HepG2 (cell line): ENCODE results near the gene NT5C3B. TPM values are rescaled to one million over a fixed set of nuclear protein-coding genes. Genes with fewer than 3 reads are reported as not detected.

ENCODE experiments used
- ARNT2 ChIP-seq: sonication (generic); formaldehyde crosslinking; IDR thresholded peaks from 2 replicates; pipeline ENCODE4 v1.8.0; 2022; ENCODE audit warnings: mild to moderate bottlenecking, low read depth, missing genetic modification reagents, moderate library complexity
- EED ChIP-seq: sonication (generic); formaldehyde crosslinking; IDR thresholded peaks from 2 replicates; pipeline ENCODE4 v1.5.0; 2020; ENCODE audit warnings: mild to moderate bottlenecking, missing genetic modification reagents
- GABPA ChIP-seq, 2 experiments: IDR thresholded peaks; 2 replicates each; pipeline ENCODE4 v1.6.1; 2011 to 2016; ENCODE audit warnings: low read depth in 2 of 2, low read length in 1 of 2, missing biosample characterization in 1 of 2, missing genetic modification characterization in 1 of 2
- HNF4G ChIP-seq, 2 experiments: sonication (generic) in 1 of 2; formaldehyde crosslinking in 1 of 2; IDR thresholded peaks; 2 replicates each; pipeline versions ENCODE4 v1.4.0 to v1.6.1; 2011 to 2020; ENCODE audit warnings: borderline replicate concordance in 2 of 2, low read depth in 2 of 2, mild to moderate bottlenecking in 2 of 2, low read length in 1 of 2, missing genetic modification reagents in 1 of 2, moderate library complexity in 1 of 2
- RXRB ChIP-seq: IDR thresholded peaks from 2 replicates; pipeline ENCODE4 v1.6.1; 2016; ENCODE audit warnings: borderline replicate concordance, missing genetic modification reagents, missing compliant biosample characterization
- STAG1 ChIP-seq: sonication (generic); formaldehyde crosslinking; IDR thresholded peaks from 2 replicates; pipeline ENCODE4 v1.4.0; 2020; ENCODE audit warnings: missing genetic modification reagents
- TRIM24 ChIP-seq: sonication (generic); formaldehyde crosslinking; IDR thresholded peaks from 2 replicates; pipeline ENCODE4 v1.8.0; 2022; ENCODE audit warnings: mild to moderate bottlenecking, missing genetic modification reagents
- ZBTB7A ChIP-seq: sonication (generic); formaldehyde crosslinking; IDR thresholded peaks from 2 replicates; pipeline ENCODE4 v1.8.0; 2022; ENCODE audit warnings: mild to moderate bottlenecking, missing genetic modification reagents
- ZC3H13 ChIP-seq: sonication (generic); formaldehyde crosslinking; IDR thresholded peaks from 2 replicates; pipeline ENCODE4 v1.8.1; 2023; ENCODE audit warnings: mild to moderate bottlenecking, missing genetic modification reagents, moderate library complexity
- ZNF136 ChIP-seq: sonication (generic); formaldehyde crosslinking; IDR thresholded peaks from 2 replicates; pipeline ENCODE4 v1.8.1; 2022; ENCODE audit warnings: low read depth, mild to moderate bottlenecking, moderate library complexity, missing genetic modification reagents
- ZNF567 ChIP-seq: sonication (generic); formaldehyde crosslinking; IDR thresholded peaks from 2 replicates; pipeline ENCODE4 v1.8.1; 2023; ENCODE audit warnings: mild to moderate bottlenecking, missing genetic modification reagents, borderline replicate concordance
- ZNF660 ChIP-seq: sonication (generic); formaldehyde crosslinking; IDR thresholded peaks from 2 replicates; pipeline ENCODE4 v1.5.1; 2020; ENCODE audit warnings: mild to moderate bottlenecking, low read depth, missing genetic modification reagents, borderline replicate concordance
- polyA plus RNA-seq, 8 experiments: library from polyadenylated mRNA; depleted of rRNA in 3 of 8; stranded (reverse) in 7 of 8; unstranded in 1 of 8; fragments of >200 nt; fragmentation: Illumina TruSeq in 4 of 8; extraction: Trizol in 4 of 8; gene quantifications; 2 replicates each; pipeline versions ENCODE4 v1.2.1 to v1.2.3, GENCODE V29; 2011 to 2016; ENCODE audit warnings: low read depth in 4 of 8, missing spikeins in 1 of 8, mixed read lengths in 1 of 8; ENCODE audit not compliant: insufficient read depth in 1 of 8
- total RNA-seq, 5 experiments: library from RNA; depleted of rRNA; stranded (reverse); fragments of >200 nt; fragmentation: Illumina TruSeq; extraction: Trizol; gene quantifications; 2 replicates each; pipeline ENCODE4 v1.2.3, GENCODE V29; 2016; ENCODE audit warnings: low read depth in 1 of 5
- TF ChIP-seq, protein P1 (sequence below): sonication (generic); formaldehyde crosslinking; IDR thresholded peaks from 2 replicates; pipeline ENCODE4 v1.4.0; 2020; ENCODE audit warnings: mild to moderate bottlenecking, missing genetic modification reagents
- TF ChIP-seq, protein P2 (sequence below): sonication (generic); formaldehyde crosslinking; IDR thresholded peaks from 2 replicates; pipeline ENCODE4 v1.8.1; 2023; ENCODE audit warnings: mild to moderate bottlenecking, missing genetic modification reagents, borderline replicate concordance
- TF ChIP-seq, protein P3 (sequence below): conservative IDR thresholded peaks from 2 replicates; pipeline ENCODE4 v1.6.1; 2018; ENCODE audit warnings: missing genetic modification reagents
- TF ChIP-seq, protein P4 (sequence below): sonication (generic); formaldehyde crosslinking; IDR thresholded peaks from 2 replicates; pipeline ENCODE4 v1.4.0; 2020; ENCODE audit warnings: missing genetic modification reagents, mild to moderate bottlenecking, borderline replicate concordance
- TF ChIP-seq, protein P5 (sequence below): sonication (generic); formaldehyde crosslinking; IDR thresholded peaks from 2 replicates; pipeline ENCODE4 v1.5.0; 2020; ENCODE audit warnings: mild to moderate bottlenecking, missing genetic modification reagents, borderline replicate concordance
- TF ChIP-seq, protein P6 (sequence below): sonication (generic); formaldehyde crosslinking; IDR thresholded peaks from 2 replicates; pipeline ENCODE4 v1.9.0; 2021; ENCODE audit warnings: missing genetic modification reagents, borderline replicate concordance

Gene NT5C3B
- total and polyA plus RNA-seq, 2 of the 13 experiments (the other 11 are each of a cell fraction or from before 2014, with no cell fraction given): 104 to 126 TPM

DNA sequence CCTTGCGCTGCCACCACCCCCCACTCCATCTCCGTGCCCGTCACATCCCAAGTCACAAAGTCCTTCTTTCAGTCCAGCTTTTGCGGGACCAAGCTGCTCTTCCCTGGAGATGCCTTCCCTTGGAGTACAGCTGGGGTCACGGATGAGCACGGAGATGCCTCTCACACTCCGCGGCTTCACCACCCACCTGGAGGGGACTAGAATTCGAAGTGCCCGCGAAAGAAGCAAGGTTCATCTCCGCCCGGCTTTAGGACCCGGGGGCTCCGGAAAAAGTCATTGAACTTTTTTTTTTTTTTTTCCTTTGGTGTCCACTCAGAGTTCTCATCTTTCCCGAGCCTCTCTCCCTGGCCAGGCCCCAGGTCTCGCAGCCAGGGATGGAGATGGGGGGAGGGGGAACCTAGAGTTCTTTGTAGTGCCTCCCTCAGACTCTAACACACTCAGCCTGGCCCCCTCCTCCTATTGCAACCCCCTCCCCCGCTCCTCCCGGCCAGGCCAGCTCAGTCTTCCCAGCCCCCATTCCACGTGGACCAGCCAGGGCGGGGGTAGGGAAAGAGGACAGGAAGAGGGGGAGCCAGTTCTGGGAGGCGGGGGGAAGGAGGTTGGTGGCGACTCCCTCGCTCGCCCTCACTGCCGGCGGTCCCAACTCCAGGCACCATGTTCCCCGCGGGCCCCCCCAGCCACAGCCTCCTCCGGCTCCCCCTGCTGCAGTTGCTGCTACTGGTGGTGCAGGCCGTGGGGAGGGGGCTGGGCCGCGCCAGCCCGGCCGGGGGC, 23.5 kb downstream of the NT5C3B start, which contains the start of gene FKBP10 (continued):
- TF ChIP-seq ZBTB7A (CRISPR knock-in tag) (peak; percentile 79; the same call in 1 of the 2 replicates), RXRB (CRISPR knock-in tag) (peak; percentile 59; the same call in 1 of the 2 replicates), GABPA (IDR thresholded peaks at IDR 0.05; ENCODE audit: low read depth, low read length) (peak; percentile 31; the same call in 1 of the 2 replicates), GABPA (CRISPR knock-in tag; IDR thresholded peaks at IDR 0.05; ENCODE audit: low read depth) (peak; percentile 73), ZC3H13 (CRISPR knock-in tag) (no peak; the same call in 1 of the 2 replicates), STAG1 (CRISPR knock-in tag) (no peak), HNF4G (IDR thresholded peaks at IDR 0.05; ENCODE audit: borderline replicate concordance, low read depth, low read length) (peak; percentile 40), HNF4G (CRISPR knock-in tag; IDR thresholded peaks at IDR 0.05; ENCODE audit: borderline replicate concordance, low read depth) (no peak; the same call in 1 of the 2 replicates), ARNT2 (CRISPR knock-in tag) (peak; percentile 76; the same call in 1 of the 2 replicates), EED (CRISPR knock-in tag) (no peak), ZNF660 (CRISPR knock-in tag) (no peak), ZNF567 (no peak), TRIM24 (CRISPR knock-in tag) (no peak; the same call in 1 of the 2 replicates), ZNF136 (CRISPR knock-in tag) (no peak; the same call in 1 of the 2 replicates)
- TF ChIP-seq, protein P1, sequence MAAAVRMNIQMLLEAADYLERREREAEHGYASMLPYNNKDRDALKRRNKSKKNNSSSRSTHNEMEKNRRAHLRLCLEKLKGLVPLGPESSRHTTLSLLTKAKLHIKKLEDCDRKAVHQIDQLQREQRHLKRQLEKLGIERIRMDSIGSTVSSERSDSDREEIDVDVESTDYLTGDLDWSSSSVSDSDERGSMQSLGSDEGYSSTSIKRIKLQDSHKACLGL (CRISPR knock-in tag): peak; percentile 83
- TF ChIP-seq, protein P2, sequence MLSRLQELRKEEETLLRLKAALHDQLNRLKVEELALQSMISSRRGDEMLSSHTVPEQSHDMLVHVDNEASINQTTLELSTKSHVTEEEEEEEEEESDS (CRISPR knock-in tag): no peak; the same call in 1 of the 2 replicates
- TF ChIP-seq, protein P3, sequence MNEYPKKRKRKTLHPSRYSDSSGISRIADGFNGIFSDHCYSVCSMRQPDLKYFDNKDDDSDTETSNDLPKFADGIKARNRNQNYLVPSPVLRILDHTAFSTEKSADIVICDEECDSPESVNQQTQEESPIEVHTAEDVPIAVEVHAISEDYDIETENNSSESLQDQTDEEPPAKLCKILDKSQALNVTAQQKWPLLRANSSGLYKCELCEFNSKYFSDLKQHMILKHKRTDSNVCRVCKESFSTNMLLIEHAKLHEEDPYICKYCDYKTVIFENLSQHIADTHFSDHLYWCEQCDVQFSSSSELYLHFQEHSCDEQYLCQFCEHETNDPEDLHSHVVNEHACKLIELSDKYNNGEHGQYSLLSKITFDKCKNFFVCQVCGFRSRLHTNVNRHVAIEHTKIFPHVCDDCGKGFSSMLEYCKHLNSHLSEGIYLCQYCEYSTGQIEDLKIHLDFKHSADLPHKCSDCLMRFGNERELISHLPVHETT (CRISPR knock-in tag): no peak
- TF ChIP-seq, protein P4, sequence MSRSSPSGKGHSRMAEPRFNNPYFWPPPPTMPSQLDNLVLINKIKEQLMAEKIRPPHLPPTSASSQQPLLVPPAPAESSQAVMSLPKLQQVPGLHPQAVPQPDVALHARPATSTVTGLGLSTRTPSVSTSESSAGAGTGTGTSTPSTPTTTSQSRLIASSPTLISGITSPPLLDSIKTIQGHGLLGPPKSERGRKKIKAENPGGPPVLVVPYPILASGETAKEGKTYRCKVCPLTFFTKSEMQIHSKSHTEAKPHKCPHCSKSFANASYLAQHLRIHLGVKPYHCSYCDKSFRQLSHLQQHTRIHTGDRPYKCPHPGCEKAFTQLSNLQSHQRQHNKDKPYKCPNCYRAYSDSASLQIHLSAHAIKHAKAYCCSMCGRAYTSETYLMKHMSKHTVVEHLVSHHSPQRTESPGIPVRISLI: peak; percentile 99
- TF ChIP-seq, protein P5, sequence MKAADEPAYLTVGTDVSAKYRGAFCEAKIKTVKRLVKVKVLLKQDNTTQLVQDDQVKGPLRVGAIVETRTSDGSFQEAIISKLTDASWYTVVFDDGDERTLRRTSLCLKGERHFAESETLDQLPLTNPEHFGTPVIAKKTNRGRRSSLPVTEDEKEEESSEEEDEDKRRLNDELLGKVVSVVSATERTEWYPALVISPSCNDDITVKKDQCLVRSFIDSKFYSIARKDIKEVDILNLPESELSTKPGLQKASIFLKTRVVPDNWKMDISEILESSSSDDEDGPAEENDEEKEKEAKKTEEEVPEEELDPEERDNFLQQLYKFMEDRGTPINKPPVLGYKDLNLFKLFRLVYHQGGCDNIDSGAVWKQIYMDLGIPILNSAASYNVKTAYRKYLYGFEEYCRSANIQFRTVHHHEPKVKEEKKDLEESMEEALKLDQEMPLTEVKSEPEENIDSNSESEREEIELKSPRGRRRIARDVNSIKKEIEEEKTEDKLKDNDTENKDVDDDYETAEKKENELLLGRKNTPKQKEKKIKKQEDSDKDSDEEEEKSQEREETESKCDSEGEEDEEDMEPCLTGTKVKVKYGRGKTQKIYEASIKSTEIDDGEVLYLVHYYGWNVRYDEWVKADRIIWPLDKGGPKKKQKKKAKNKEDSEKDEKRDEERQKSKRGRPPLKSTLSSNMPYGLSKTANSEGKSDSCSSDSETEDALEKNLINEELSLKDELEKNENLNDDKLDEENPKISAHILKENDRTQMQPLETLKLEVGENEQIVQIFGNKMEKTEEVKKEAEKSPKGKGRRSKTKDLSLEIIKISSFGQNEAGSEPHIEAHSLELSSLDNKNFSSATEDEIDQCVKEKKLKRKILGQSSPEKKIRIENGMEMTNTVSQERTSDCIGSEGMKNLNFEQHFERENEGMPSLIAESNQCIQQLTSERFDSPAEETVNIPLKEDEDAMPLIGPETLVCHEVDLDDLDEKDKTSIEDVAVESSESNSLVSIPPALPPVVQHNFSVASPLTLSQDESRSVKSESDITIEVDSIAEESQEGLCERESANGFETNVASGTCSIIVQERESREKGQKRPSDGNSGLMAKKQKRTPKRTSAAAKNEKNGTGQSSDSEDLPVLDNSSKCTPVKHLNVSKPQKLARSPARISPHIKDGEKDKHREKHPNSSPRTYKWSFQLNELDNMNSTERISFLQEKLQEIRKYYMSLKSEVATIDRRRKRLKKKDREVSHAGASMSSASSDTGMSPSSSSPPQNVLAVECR (CRISPR knock-in tag): peak; percentile 64
- TF ChIP-seq, protein P6, sequence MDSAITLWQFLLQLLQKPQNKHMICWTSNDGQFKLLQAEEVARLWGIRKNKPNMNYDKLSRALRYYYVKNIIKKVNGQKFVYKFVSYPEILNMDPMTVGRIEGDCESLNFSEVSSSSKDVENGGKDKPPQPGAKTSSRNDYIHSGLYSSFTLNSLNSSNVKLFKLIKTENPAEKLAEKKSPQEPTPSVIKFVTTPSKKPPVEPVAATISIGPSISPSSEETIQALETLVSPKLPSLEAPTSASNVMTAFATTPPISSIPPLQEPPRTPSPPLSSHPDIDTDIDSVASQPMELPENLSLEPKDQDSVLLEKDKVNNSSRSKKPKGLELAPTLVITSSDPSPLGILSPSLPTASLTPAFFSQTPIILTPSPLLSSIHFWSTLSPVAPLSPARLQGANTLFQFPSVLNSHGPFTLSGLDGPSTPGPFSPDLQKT (CRISPR knock-in tag): no peak
